HUES6 (cell line): Measurements from ENCODE around the gene SYTL5.
"Not testable (repeated sequence)": the region's sequence is repeated elsewhere in the genome, so short reads cannot be mapped to it uniquely, and the experiment has no call there.

Experiments
- H3K27ac ChIP-seq: 2 replicates; pipeline ENCODE4 v1.7.0; 2013; ENCODE audit warnings: low read depth, mild to moderate bottlenecking, low read length, inconsistent platforms
- H3K27me3 ChIP-seq: 2 replicates; pipeline ENCODE4 v1.6.1; 2013; ENCODE audit warnings: low read length; ENCODE audit not compliant: control insufficient read depth, insufficient read depth
- H3K36me3 ChIP-seq: 2 replicates; pipeline ENCODE4 v1.6.1; 2013; ENCODE audit warnings: low read length; ENCODE audit not compliant: control insufficient read depth, insufficient read depth
- H3K4me1 ChIP-seq: 2 replicates; pipeline ENCODE4 v1.6.1; 2013; ENCODE audit warnings: low read length; ENCODE audit not compliant: control insufficient read depth, insufficient read depth
- H3K4me3 ChIP-seq: 2 replicates; pipeline ENCODE4 v1.5.1; 2013; ENCODE audit warnings: low read depth, low read length
- H3K9ac ChIP-seq: one replicate; pipeline ENCODE4 v1.6.1; 2013; ENCODE audit warnings: mild to moderate bottlenecking, low read length
- H3K9me3 ChIP-seq: 2 replicates; pipeline ENCODE4 v1.6.1; 2013; ENCODE audit warnings: low read depth, low read length; ENCODE audit not compliant: control insufficient read depth, insufficient read depth

Gene SYTL5

GRCh38 chrX:38006291-38006690 is at the start of gene SYTL5:
Gene SYTL5, plus strand, starts transcription at chrX:38006553. Its CDS starts 27,337 bp downstream, at chrX:38033890.
- H3K4me1 ChIP-seq: no peaks in the 10 kb centered on the region
- H3K36me3 ChIP-seq: no peaks in the 10 kb centered on the region
- H3K27ac ChIP-seq: no peak within 1 kb of the TSS
- H3K9ac ChIP-seq: no peak within 1 kb of the TSS
- no peaks in the 10 kb centered on the region for H3K27me3 ChIP-seq
- no peaks in the 10 kb centered on the region for H3K9me3 ChIP-seq
- H3K4me3 ChIP-seq: no peak within 1 kb of the TSS

GRCh38 chrX:37958525-37959211 is 47.7 kb upstream of the SYTL5 start:
- no peaks in the 10 kb centered on the region; the same call in 1 of the 2 replicates for H3K27me3 ChIP-seq
- 0 out of 2 replicates have a peak, but pooled peaks cover 3% of the 10 kb centered on the region for H3K9me3 ChIP-seq
- H3K9ac ChIP-seq: no peak overlapping the region
- H3K27ac ChIP-seq: no peak overlapping the region
- 0 out of 2 replicates have a peak, but pooled peaks cover 8% of the 10 kb centered on the region for H3K4me1 ChIP-seq
- H3K36me3 ChIP-seq: no peaks in the 10 kb centered on the region
- no peak overlapping the region for H3K4me3 ChIP-seq

GRCh38 chrX:37959212-37960021 is 46.9 kb upstream of the SYTL5 start:
- no peak overlapping the region for H3K9ac ChIP-seq

GRCh38 chrX:37961118-37961517 is 45.2 kb upstream of the SYTL5 start:
- H3K27ac ChIP-seq: no peak overlapping the region
- no peak overlapping the region for H3K9ac ChIP-seq
- no peak overlapping the region for H3K4me3 ChIP-seq
- no peaks in the 10 kb centered on the region for H3K36me3 ChIP-seq
- no peaks in the 10 kb centered on the region for H3K27me3 ChIP-seq
- 0 out of 2 replicates have a peak, but pooled peaks cover 3% of the 10 kb centered on the region for H3K9me3 ChIP-seq
- 0 out of 2 replicates have a peak, but pooled peaks cover 8% of the 10 kb centered on the region for H3K4me1 ChIP-seq

More at GRCh38 chrX:37959212-37960021, 46.9 kb upstream of the SYTL5 start:
- Histone ChIP-seq H3K27ac (no peak overlapping the region), H3K36me3 (no peaks in the 10 kb centered on the region), H3K4me1 (0 out of 2 replicates have a peak, but pooled peaks cover 8% of the 10 kb centered on the region), H3K9me3 (0 out of 2 replicates have a peak, but pooled peaks cover 3% of the 10 kb centered on the region), H3K27me3 (no peaks in the 10 kb centered on the region; the same call in 1 of the 2 replicates), H3K4me3 (no peak overlapping the region)

GRCh38 chrX:37967714-37968113 is 38.6 kb upstream of the SYTL5 start:
- Histone ChIP-seq H3K27ac (no peak overlapping the region), H3K9me3 (no peaks in the 10 kb centered on the region), H3K36me3 (no peaks in the 10 kb centered on the region), H3K4me3 (no peak overlapping the region), H3K9ac (no peak overlapping the region), H3K4me1 (no peaks in the 10 kb centered on the region), H3K27me3 (no peaks in the 10 kb centered on the region)

- Histone ChIP-seq H3K9ac (no peak overlapping the region), H3K4me1 (no peaks in the 10 kb centered on the region), H3K27ac (no peak overlapping the region), H3K36me3 (no peaks in the 10 kb centered on the region), H3K4me3 (no peak overlapping the region), H3K27me3 (no peaks in the 10 kb centered on the region), H3K9me3 (no peaks in the 10 kb centered on the region)
These were observed 30.9 kb upstream of the SYTL5 start for GRCh38 chrX:37975421-37975820.

GRCh38 chrX:37976153-37976552 is 30.2 kb upstream of the SYTL5 start:
- no peak overlapping the region for H3K4me3 ChIP-seq
- no peaks in the 10 kb centered on the region for H3K27me3 ChIP-seq

GRCh38 chrX:37984880-37985279 is 21.5 kb upstream of the SYTL5 start:
- Histone ChIP-seq H3K27ac (no peak overlapping the region), H3K27me3 (no peaks in the 10 kb centered on the region), H3K4me1 (no peaks in the 10 kb centered on the region), H3K4me3 (no peak overlapping the region), H3K36me3 (no peaks in the 10 kb centered on the region), H3K9ac (no peak overlapping the region), H3K9me3 (no peaks in the 10 kb centered on the region)

More at GRCh38 chrX:37976153-37976552, 30.2 kb upstream of the SYTL5 start:
- Histone ChIP-seq H3K9ac (no peak overlapping the region), H3K36me3 (no peaks in the 10 kb centered on the region), H3K27ac (no peak overlapping the region), H3K4me1 (no peaks in the 10 kb centered on the region), H3K9me3 (no peaks in the 10 kb centered on the region)

GRCh38 chrX:37986893-37987292 is 19.5 kb upstream of the SYTL5 start:
- Histone ChIP-seq H3K27ac (no peak overlapping the region), H3K9me3 (no peaks in the 10 kb centered on the region), H3K9ac (no peak overlapping the region), H3K4me3 (no peak overlapping the region), H3K36me3 (no peaks in the 10 kb centered on the region), H3K4me1 (no peaks in the 10 kb centered on the region), H3K27me3 (no peaks in the 10 kb centered on the region)

- Histone ChIP-seq H3K36me3 (no peaks in the 10 kb centered on the region), H3K27me3 (no peaks in the 10 kb centered on the region), H3K9me3 (no peaks in the 10 kb centered on the region), H3K9ac (no peak overlapping the region), H3K4me3 (no peak overlapping the region), H3K27ac (no peak overlapping the region), H3K4me1 (no peaks in the 10 kb centered on the region)
These were observed 17.0 kb upstream of the SYTL5 start for GRCh38 chrX:37989304-37989703.

- not testable (repeated sequence) for H3K36me3 ChIP-seq, H3K27me3 ChIP-seq, H3K9ac ChIP-seq, H3K9me3 ChIP-seq, H3K27ac ChIP-seq, H3K4me3 ChIP-seq, H3K4me1 ChIP-seq
These were observed 15.1 kb upstream of the SYTL5 start for GRCh38 chrX:37991303-37991702.
